OCI-LY1 (cell line): ENCODE measurements around the gene DMGDH.

Experiments
- EZH2 ChIP-seq: fragments of 200-600 bp; sonication (generic), shearing (Covaris generic); IDR thresholded peaks from 2 replicates; pipeline ENCODE4 v1.8.0; 2017; ENCODE audit warnings: borderline replicate concordance, mixed run types, mild to moderate bottlenecking, antibody characterized with exemption, low read length, moderate library complexity, mixed read lengths
- TF ChIP-seq, protein P1 (sequence below): fragments of 200-600 bp; sonication (generic), shearing (Covaris generic); IDR thresholded peaks from 2 replicates; pipeline ENCODE4 v1.5.1; 2017; ENCODE audit warnings: mild to moderate bottlenecking, antibody characterized with exemption, low read length, moderate library complexity, mixed read lengths

DNA sequence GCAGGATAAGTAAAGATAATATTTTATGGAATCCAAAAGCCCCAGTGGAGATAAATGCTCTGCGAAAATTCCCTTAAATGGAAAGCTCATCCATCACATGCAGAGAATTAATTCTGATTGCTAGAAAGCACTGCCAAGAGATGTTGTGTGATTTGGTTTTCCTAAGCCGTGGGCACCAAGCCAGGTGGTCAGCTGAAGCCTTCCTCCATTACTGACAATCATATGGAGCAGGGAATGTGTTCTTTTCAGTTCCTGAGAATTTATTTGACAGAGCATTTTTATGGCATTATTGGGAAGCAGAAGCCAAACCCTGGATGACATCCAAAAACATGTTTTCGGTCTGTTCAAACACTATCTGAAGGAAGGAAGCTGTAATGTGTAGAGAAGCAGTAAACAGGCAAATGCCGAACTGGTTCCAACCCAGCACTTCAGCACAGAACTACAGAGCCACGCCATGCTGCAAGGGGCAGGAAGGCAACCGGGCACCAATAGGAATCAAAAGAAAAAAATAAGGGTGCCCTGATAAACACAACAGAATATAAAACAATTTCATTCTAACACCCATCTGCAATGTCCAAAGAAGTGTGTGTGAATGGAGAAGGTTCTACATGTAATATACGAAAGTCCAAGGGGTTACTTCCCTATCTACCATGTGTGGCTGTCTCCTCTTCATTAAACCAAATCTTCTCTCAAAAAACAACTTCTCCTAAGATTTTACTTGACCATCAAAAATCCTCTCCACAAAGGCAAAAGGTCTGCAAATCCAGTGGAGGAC lies 96.6 kb downstream of the DMGDH start:
- TF ChIP-seq EZH2, result no peak
- TF ChIP-seq, protein P1, sequence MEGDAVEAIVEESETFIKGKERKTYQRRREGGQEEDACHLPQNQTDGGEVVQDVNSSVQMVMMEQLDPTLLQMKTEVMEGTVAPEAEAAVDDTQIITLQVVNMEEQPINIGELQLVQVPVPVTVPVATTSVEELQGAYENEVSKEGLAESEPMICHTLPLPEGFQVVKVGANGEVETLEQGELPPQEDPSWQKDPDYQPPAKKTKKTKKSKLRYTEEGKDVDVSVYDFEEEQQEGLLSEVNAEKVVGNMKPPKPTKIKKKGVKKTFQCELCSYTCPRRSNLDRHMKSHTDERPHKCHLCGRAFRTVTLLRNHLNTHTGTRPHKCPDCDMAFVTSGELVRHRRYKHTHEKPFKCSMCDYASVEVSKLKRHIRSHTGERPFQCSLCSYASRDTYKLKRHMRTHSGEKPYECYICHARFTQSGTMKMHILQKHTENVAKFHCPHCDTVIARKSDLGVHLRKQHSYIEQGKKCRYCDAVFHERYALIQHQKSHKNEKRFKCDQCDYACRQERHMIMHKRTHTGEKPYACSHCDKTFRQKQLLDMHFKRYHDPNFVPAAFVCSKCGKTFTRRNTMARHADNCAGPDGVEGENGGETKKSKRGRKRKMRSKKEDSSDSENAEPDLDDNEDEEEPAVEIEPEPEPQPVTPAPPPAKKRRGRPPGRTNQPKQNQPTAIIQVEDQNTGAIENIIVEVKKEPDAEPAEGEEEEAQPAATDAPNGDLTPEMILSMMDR, result no peak
